ENCODE measurements around the gene HS6ST3. TPM values are rescaled to one million over a fixed set of nuclear protein-coding genes. Genes with fewer than 3 reads are reported as not detected.

The HS6ST3 gene
- total RNA-seq, 4 donors from 2014 or later = 0.04 to 0.59 (median 0.57) TPM; not detected in 1

DNA sequence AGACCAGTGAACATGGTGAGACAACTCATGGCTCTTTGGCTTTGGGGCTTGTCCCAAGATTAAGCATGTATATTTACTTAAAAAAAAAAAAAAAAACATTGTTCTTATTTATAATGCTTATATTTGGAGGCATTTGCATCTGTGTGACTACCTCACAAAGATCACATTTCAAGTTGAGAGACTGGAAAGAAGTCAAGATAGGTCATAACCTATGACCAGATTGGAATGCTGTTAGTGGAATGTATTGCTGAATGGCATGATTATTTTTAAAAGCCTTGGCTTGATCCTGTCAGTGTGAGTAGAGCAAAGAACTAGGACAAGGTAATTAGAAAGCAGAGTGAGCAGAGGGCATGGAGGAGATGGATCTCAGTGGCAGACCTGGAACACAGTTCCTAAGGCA lies 689.8 kb downstream of the HS6ST3 start:
- intact Hi-C loops (cut with DNase I) = no loop called here
- H3K27ac ChIP-seq = no peak overlapping the region

DNA sequence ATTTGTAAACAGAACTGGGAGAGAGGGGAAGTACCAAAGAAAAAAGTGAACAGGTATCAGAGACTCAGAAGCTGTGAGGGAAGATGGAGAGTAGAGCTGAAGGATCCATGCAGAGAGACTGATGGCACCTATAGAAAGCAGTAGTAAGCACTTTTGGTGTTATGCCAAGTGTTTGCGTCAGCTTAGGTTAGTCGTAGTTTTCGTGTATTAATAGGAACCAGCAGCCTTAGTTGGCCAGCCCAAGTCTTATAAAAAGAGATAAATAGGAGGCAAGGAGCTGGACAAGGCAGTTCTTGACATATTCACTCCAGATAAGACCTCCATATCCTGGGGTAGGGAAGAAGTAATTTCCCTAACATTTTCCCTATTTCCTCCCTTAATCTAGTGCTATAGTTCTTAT lies 690.2 kb downstream of the HS6ST3 start:
- Histone ChIP-seq H3K27me3 (no peaks in the 10 kb centered on the region), H3K9me3 (peaks cover 0 to 9% (median 0%) of the 10 kb centered on the region in 3 donors), H3K4me3 (no peak overlapping the region), H3K4me1 (peaks cover 0 to 8% (median 0%) of the 10 kb centered on the region in 3 donors), H3K27ac (no peak overlapping the region), H3K36me3 (no peaks in the 10 kb centered on the region)
- intact Hi-C loops (cut with DNase I) = no loop called here
- 50 to 66% methylated on average over 3 of the region's 3 CpGs for WGBS, 2 donors
- no peak for DNase-seq
- TF ChIP-seq, protein P1, sequence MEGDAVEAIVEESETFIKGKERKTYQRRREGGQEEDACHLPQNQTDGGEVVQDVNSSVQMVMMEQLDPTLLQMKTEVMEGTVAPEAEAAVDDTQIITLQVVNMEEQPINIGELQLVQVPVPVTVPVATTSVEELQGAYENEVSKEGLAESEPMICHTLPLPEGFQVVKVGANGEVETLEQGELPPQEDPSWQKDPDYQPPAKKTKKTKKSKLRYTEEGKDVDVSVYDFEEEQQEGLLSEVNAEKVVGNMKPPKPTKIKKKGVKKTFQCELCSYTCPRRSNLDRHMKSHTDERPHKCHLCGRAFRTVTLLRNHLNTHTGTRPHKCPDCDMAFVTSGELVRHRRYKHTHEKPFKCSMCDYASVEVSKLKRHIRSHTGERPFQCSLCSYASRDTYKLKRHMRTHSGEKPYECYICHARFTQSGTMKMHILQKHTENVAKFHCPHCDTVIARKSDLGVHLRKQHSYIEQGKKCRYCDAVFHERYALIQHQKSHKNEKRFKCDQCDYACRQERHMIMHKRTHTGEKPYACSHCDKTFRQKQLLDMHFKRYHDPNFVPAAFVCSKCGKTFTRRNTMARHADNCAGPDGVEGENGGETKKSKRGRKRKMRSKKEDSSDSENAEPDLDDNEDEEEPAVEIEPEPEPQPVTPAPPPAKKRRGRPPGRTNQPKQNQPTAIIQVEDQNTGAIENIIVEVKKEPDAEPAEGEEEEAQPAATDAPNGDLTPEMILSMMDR (IDR thresholded peaks at IDR 0.05) = no peak
- TF ChIP-seq POLR2A (IDR thresholded peaks at IDR 0.05) = no peak

More for the DNA sequence above, 689.8 kb downstream of the HS6ST3 start:
- H3K9me3 ChIP-seq = peaks cover 0 to 9% (median 0%) of the 10 kb centered on the region in 3 donors
- H3K4me3 ChIP-seq = no peak overlapping the region
- no peak for TF ChIP-seq POLR2A (IDR thresholded peaks at IDR 0.05)
- TF ChIP-seq, protein P1 (IDR thresholded peaks at IDR 0.05) = no peak
- no peaks in the 10 kb centered on the region for H3K36me3 ChIP-seq
- no peak for DNase-seq
- H3K4me1 ChIP-seq = peaks cover 0 to 8% (median 0%) of the 10 kb centered on the region in 3 donors
- no peaks in the 10 kb centered on the region for H3K27me3 ChIP-seq

DNA sequence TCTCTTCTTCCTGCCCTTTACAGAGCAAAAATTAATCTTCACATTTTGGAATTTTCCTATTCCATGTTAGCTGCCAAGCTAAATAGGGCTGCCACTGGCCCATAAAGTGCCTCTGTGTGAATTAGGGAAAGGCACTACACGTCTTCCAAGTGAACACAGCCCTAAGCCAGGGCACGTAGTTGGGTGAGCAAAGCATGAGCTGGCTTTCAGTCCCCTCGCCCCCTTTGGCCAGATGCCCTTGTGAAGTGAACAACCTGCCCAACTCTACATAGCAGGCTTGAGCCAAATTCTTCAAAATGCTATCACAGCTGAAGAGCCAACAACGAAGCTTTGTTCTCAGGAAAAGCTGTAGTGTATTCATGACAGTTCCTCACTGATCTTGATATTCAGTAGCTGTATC lies 691.2 kb downstream of the HS6ST3 start:
- Histone ChIP-seq H3K27me3 (no peaks in the 10 kb centered on the region), H3K27ac (no peak overlapping the region)

DNA sequence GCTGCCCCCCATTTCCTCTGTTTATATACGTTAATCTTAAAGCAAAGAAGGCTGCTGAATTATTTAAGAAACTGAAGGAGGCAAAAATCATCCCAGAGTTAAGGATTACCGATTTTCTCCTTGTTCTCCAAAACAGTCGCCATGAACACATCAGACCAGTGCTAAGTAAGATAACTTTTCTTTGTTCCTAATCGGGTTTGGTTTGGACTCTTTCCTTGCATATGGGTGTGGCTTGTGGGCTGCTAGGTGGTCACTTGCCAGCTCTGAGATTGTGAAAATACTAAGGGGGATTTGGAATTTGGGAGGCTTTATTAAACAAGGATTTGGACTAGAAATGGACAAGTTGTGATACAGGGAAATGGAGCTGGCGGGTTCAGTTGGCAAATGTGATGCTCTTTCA lies 692.3 kb downstream of the HS6ST3 start:
- no peak for TF ChIP-seq POLR2A (IDR thresholded peaks at IDR 0.05)
- TF ChIP-seq, protein P1 (IDR thresholded peaks at IDR 0.05) = no peak
- DNase-seq = no peak
- Histone ChIP-seq H3K27me3 (no peaks in the 10 kb centered on the region), H3K27ac (no peak overlapping the region), H3K9me3 (peaks cover 0 to 9% (median 0%) of the 10 kb centered on the region in 3 donors), H3K36me3 (no peaks in the 10 kb centered on the region), H3K4me1 (peaks cover 0 to 8% (median 0%) of the 10 kb centered on the region in 3 donors), H3K4me3 (no peak overlapping the region)
- intact Hi-C loops (cut with DNase I) = no loop called here
- WGBS, 2 donors = 55 to 57% methylated on average over 5 of the region's 5 CpGs

More for the DNA sequence above, 691.2 kb downstream of the HS6ST3 start:
- intact Hi-C loops (cut with DNase I) = no loop called here
- TF ChIP-seq, protein P1 (IDR thresholded peaks at IDR 0.05) = no peak
- no peak for TF ChIP-seq POLR2A (IDR thresholded peaks at IDR 0.05)
- Histone ChIP-seq H3K4me3 (no peak overlapping the region), H3K9me3 (peaks cover 0 to 9% (median 0%) of the 10 kb centered on the region in 3 donors), H3K36me3 (no peaks in the 10 kb centered on the region), H3K4me1 (peaks cover 0 to 8% (median 0%) of the 10 kb centered on the region in 3 donors)
- WGBS, 2 donors = 24 to 49% methylated on average over 2 to 4 of the region's 4 CpGs
- DNase-seq = no peak

DNA sequence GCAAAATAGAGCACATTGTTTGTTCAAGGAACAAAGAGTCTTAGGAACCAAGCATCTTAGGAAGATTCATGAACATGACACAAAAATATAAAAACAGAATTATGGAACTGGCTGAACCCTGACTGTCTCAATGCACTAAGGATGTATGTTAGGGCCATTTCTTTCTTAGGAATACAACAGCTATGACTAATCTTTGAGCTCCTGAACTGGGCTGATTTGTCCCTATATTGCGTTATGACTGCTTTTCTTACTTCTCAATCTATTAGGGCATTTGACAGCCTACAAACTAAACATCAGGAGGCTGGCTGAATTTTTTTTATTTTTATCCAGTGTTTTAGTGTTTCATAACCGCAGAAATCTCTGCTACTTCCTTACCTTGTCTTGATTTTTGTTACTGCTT lies 693.1 kb downstream of the HS6ST3 start:
- TF ChIP-seq POLR2A (IDR thresholded peaks at IDR 0.05) = no peak
- TF ChIP-seq, protein P1 (IDR thresholded peaks at IDR 0.05) = no peak
- Histone ChIP-seq H3K4me3 (no peak overlapping the region), H3K9me3 (peaks cover 0 to 3% (median 0%) of the 10 kb centered on the region in 3 donors), H3K27me3 (no peaks in the 10 kb centered on the region), H3K36me3 (no peaks in the 10 kb centered on the region), H3K27ac (no peak overlapping the region), H3K4me1 (peaks cover 0 to 8% (median 0%) of the 10 kb centered on the region in 3 donors)
- intact Hi-C loops (cut with DNase I) = no loop called here
- 80 to 88% methylated on average over 2 of the region's 2 CpGs for WGBS, 2 donors
- no peak for DNase-seq
